Left ventricle myocardium inferior (tissue), 1 donor: ENCODE measurements around the gene POLR1G. TPM values are rescaled to one million over a fixed set of nuclear protein-coding genes. Genes with fewer than 3 reads are reported as not detected.

Experiments used
- DNase-seq: peaks from one replicate; pipeline ENCODE4 v3.0.0-alpha.2; 2020
- H3K27ac ChIP-seq: fragments of 200-600 bp; replicated peaks from 2 replicates; pipeline ENCODE4 v1.8.0; 2021
- H3K27me3 ChIP-seq: fragments of 200-600 bp; 2 replicates; pipeline ENCODE4 v1.8.0; 2021; ENCODE audit warnings: low read depth
- H3K36me3 ChIP-seq: fragments of 200-600 bp; 2 replicates; pipeline ENCODE4 v1.8.0; 2021
- H3K4me1 ChIP-seq: fragments of 200-600 bp; 2 replicates; pipeline ENCODE4 v1.8.0; 2021
- H3K4me3 ChIP-seq: fragments of 200-600 bp; 2 replicates; pipeline ENCODE4 v1.8.0; 2021; ENCODE audit warnings: mild to moderate bottlenecking, moderate library complexity
- H3K9me3 ChIP-seq: fragments of 200-600 bp; replicated peaks from 2 replicates; pipeline ENCODE4 v1.8.0; 2021
- CTCF ChIP-seq: fragments of 200-600 bp; IDR thresholded peaks from 2 replicates; pipeline ENCODE4 v1.8.0; 2021; ENCODE audit warnings: antibody characterized with exemption, mild to moderate bottlenecking, borderline replicate concordance
- intact Hi-C: fragments of 100-400 bp; cut with micrococcal nuclease; formaldehyde crosslinking; loops from one replicate; pipeline ENCODE4 v1.11.0; 2022
- total RNA-seq: library from RNA; stranded (reverse); fragmentation: NEBNext Ultra II Directional; extraction: Animal tissue kit (Norgen Biotek cat#: 25700); gene quantifications from one replicate; pipeline ENCODE4 v1.2.1, GENCODE V29; 2021
- donor health status: DM: no; HTN: yes; CAD: no; lungs with severe emphysema.

The POLR1G gene
- total RNA-seq, 1 donor from 2014 or later, result 5.2 TPM

GRCh38 chr19:45446944-45447343 is 40.5 kb downstream of the POLR1G start:
- no peak for DNase-seq
- H3K36me3 ChIP-seq, result no peaks in the 10 kb centered on the region
- H3K27ac ChIP-seq, result no peak overlapping the region
- H3K9me3 ChIP-seq, result no peaks in the 10 kb centered on the region
- peaks cover 52% of the 10 kb centered on the region for H3K4me1 ChIP-seq
- TF ChIP-seq CTCF, result no peak
- no peaks in the 10 kb centered on the region for H3K27me3 ChIP-seq
- no peak overlapping the region for H3K4me3 ChIP-seq
- intact Hi-C loops, result no loop called here

GRCh38 chr19:45448425-45448756 is 41.9 kb downstream of the POLR1G start:
- Histone ChIP-seq H3K27me3 (no peaks in the 10 kb centered on the region), H3K4me3 (no peak overlapping the region), H3K36me3 (no peaks in the 10 kb centered on the region), H3K4me1 (peaks cover 41% of the 10 kb centered on the region), H3K27ac (no peak overlapping the region), H3K9me3 (no peaks in the 10 kb centered on the region)
- no peak for DNase-seq
- intact Hi-C loops, result no loop called here
- no peak for TF ChIP-seq CTCF

- Histone ChIP-seq H3K27ac (no peak overlapping the region), H3K4me3 (no peak overlapping the region), H3K4me1 (peaks cover 38% of the 10 kb centered on the region), H3K36me3 (no peaks in the 10 kb centered on the region), H3K27me3 (no peaks in the 10 kb centered on the region), H3K9me3 (no peaks in the 10 kb centered on the region)
- no peak for DNase-seq
- intact Hi-C loops, result no loop called here
- no peak for TF ChIP-seq CTCF
These were observed 42.4 kb downstream of the POLR1G start for GRCh38 chr19:45448887-45449299.

- no peak for TF ChIP-seq CTCF
- Histone ChIP-seq H3K4me1 (peaks cover 33% of the 10 kb centered on the region), H3K27ac (peak overlapping the region; percentile 82), H3K27me3 (no peaks in the 10 kb centered on the region), H3K9me3 (no peaks in the 10 kb centered on the region), H3K36me3 (no peaks in the 10 kb centered on the region), H3K4me3 (peak overlapping the region; percentile 78)
- intact Hi-C loops, result no loop called here
- DNase-seq, result no peak
These were observed 43.5 kb downstream of the POLR1G start for GRCh38 chr19:45450012-45450333.

- no peaks in the 10 kb centered on the region for H3K27me3 ChIP-seq
- peak overlapping the region; percentile 82 for H3K27ac ChIP-seq
- peaks cover 44% of the 10 kb centered on the region for H3K4me1 ChIP-seq
- peak overlapping the region; percentile 78 for H3K4me3 ChIP-seq
- intact Hi-C loops, result no loop called here
- DNase-seq, result no peak
- H3K9me3 ChIP-seq, result no peaks in the 10 kb centered on the region
- no peaks in the 10 kb centered on the region for H3K36me3 ChIP-seq
- no peak for TF ChIP-seq CTCF
These were observed 44.8 kb downstream of the POLR1G start for GRCh38 chr19:45451131-45451849.
